HG03045 (cell line): ENCODE data around the gene PLK5.

Experiments
- ATAC-seq: cut with Tn5 transposase; IDR thresholded peaks from one replicate; pipeline ENCODE4 v1.9.1; 2021; ENCODE audit warnings: mild to moderate bottlenecking, moderate library complexity; ENCODE audit not compliant: unreplicated experiment

Gene PLK5

DNA sequence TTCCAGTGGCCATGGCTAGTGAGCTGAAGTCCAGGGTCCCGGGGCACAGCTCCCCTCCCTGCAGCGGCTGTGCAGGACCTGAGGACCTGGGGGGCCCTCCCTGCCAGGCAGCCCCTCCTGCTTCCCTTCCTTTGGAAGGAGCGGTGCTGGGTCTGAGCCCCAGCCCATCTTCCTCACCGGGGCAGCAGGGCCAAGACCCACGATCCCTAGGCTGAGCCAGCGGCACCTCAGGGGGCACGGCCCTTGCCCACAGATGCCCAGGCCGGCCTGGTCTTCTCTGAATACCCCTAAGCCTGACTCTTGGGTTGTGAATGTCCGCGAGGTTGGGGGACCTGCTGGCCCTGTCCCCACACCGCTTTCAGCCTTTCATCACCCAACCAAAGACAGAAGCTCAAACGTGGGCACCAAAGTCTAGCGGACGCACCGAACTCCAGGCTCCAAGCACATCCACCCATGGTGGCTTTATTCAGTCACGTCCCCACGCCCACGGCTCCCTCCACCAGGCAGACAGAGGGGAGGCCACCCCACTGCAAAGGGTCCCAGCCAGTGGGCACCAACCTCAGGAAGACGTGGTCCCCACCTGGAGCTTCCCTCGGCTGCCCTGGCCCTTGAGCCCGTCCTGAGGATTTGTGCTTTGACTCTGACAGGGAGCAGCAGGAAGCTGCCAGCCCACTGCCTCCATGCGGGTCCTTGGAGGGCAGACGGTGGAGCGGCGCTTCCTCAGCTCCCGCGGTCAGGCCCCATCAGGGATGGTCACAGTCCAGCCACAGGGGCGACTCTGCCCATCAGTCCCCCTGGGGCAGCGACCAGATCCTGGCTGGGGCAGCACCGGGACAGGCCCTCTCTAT, 52.6 kb downstream of the PLK5 start:
- ATAC-seq: no peak

DNA sequence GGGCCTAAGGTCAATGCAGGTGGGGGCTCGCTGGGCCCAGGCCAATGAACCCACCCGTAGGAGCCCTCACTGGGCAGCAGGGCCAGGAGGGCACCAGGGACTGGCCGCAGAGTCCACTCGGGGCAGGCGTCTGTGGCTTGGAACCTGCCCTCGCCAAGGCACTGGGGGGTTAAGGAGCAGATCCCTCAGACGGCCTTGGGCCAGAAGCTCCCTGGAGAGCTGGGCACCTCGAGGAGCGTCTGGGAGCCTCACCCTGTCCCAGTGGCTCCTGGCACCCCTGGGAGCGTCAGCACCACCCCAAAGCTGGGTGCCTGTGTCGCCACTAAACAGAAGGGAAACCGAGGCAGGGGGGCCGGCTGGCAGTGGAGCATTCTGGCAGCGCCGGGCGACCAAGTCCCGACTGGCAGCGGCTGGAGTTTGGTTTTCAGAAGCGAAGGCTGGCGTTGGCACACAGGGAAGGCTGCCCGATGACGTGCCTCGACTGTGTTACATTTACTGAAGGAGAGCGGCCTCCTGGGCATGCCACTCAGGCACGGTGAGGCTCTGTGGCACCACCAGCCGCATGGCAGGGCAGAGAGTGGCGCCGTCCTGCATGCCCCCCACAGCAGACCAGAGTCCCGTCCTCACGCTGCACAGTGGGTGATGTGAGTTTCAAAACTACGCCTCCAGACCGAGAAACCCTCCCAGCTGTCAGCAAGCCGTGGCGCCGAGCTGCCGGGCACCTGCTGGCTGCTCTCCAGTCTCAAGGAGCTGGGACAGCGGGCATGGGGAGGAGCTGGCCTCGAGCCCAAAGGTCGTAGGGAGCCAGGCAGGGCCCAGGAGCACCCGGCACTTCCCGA, 53.4 kb downstream of the PLK5 start:
- no peak for ATAC-seq

DNA sequence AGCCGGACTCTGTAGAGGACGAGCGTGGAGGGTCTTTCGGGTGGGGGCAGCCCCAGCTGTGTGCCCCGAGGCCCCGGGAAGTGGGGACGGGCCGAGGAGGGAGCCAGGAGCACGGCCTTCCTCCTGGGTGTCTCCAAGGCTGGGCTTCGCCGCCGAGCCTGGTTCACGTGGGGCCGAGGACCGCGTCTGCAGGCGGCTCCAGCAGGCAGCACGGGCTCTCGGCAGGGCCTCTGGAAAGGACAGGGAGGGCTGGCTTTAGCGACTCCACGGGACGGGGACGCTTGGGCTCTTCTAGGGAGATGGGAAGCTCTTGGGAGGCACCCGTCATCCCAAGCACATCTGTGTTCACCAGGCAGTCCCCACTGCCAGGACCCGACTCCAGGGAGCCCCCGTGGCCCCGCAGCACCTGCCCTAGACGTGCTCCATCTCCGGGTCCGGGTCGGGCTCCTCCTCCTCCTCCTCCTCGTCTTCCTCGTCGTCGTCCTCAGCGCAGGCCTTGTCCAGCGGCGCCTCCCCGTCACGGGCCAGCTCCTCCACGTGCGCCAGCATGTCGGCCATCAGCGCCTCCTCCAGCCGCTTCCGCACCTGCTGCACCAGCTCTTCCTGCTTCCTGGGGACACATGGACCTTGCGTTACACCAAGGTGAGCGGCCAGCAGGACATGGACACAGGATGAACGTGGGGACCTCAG, 54.2 kb downstream of the PLK5 start:
- ATAC-seq: no peak

DNA sequence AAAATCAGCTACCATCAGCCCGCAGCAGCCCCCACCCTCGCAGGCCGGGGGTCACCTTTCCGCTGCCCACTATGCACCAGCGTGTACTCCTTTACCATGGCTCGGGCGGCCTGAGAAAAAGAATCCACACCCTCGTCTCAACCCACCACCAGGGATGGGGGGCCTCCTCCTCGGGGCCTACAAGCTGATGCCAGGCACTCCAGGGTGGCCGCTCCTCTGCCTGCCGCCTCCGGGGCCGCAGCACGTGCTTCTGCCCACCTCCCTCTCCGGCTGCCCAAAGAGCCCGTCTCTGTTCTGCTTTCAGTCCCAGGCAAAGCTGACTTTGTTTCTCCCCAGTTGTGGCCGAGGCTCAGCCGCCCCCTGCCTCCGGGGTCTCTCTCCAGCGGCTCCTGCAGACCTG, 55.3 kb downstream of the PLK5 start:
- ATAC-seq: no peak

DNA sequence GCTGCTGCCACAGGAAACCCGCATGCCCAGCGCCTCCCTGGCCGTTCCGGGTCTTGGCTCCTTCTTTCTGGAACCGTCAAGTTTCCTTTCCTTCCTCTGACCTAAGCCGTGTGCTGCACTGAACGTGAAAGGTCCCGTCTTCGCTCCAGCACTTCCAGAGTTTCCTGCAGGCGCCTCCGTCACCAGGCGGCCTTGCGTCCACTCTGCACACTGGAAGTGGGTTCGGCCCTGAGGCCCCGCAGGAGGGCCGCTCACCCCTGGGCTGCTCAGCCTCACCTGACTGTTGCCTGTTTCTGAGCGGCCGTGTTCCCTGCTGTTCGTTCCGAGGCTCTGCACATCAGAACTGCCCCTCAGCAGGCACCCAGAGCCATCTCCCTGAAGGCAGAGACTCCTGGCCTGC, 56.5 kb downstream of the PLK5 start:
- no peak for ATAC-seq

DNA sequence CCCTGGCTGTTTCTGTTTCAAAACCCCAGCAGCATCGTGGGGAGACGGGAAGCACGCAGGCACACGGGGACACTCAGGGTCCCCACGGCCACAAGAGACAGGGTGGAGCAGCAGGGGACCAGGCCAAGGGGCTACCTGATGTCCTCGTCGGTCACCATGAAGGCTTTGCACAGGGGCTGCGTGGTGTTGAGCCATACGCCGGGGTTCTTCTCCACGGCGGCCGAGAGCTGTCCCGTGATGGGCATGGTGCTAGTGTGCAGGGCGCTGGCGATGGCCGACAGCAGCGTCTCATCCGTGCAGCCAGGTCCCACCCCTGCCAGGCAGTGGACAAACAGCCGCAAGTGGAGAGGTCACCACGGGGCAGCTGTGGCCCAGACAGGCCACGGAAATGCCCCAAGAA, 57.1 kb downstream of the PLK5 start:
- ATAC-seq: no peak

DNA sequence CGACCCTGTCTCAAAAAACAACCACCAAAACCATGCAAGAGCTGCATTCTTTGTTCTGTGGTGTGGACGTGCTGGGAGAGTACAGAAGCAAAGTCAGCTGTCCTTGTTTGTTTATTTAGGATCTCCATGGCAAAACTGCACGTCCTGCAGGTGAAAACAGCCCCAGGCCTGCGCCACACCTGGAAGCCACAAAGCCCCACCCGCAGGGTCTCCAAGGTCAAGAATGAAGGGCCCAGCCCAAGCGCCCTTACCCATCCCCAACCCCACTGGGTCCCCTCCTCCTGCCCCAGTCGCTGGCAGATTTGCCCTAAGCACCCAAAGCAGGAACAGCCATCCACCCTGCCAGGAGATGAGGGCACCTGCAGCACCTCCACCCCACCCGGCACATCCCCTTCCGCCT, 58.3 kb downstream of the PLK5 start:
- ATAC-seq: no peak

DNA sequence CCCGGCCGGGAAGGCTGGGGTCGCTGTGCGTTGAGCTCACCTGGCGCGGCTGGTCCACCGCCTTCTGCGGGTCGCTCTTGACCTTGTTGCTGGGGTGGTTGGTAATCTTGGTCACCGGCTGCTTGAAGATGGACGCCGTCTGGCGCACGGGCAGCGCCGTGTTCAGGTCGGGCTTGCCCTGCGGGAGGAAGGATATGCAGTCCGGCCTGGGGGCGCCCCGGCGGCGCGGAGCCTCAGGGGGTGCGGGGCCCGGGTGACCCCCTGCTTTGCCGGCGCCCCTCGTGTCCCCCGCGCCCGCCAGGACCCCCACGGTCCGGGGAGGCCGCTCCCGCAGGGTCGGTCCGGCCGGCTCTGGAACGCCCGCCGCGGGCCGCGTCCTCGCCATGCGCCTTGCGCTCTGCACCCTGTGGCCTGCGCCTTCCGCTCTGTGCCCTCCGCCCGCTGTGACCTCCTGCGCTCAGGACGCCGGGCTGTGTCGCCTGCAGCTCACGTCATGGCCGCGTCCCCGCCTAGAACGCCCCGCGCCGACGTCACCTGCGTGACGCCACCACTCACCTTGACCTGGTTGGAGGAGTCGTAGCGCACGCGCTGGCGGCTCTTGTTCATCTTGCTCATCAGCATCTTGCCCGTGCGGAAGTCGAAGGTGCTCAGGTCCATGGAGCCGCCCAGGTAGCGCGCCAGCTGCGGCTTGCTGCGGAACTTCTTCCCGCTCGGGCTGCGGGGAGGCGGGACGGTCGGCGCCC, 60.8 kb downstream of the PLK5 start:
- ATAC-seq: no peak

DNA sequence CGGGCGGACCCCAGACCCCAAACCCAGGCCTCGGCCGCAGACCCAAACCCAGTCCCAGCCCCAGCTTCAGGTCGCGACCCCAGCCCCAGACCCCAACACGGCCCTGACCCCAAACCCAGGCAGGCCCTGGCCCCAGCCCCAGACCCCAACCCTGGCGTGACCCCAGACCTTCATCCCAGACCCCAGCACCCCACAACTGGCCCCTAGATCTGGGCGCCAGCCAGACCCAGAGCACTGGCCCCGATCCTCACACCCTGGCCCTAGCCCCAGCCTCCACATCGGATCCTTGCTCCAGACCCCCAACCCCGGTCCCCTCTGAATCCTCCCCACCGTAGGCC, 61.3 kb downstream of the PLK5 start:
- ATAC-seq: no peak
